Right cardiac atrium (tissue), 5 donors: Measurements from ENCODE around the gene CPA4. TPM values are rescaled to one million over a fixed set of nuclear protein-coding genes. Genes with fewer than 3 reads are reported as not detected.

Experiments used
- ATAC-seq, 2 donors: fragments of 200-7000 bp; cut with Tn5 transposase; one replicate each; pipeline versions ENCODE4 v1.8.0 to v1.9.1; 2020; ENCODE audit warnings: moderate library complexity in 2 of 2, mild to moderate bottlenecking in 1 of 2
- DNase-seq, 3 donors: peaks; one replicate each; pipeline ENCODE4 v3.0.0-alpha.2; 2020
- H3K27ac ChIP-seq: one replicate; pipeline ENCODE4 v1.5.1; 2013; ENCODE audit warnings: mild to moderate bottlenecking, low read length, control low read depth, moderate library complexity
- H3K27me3 ChIP-seq: one replicate; pipeline ENCODE4 v1.6.1; 2013; ENCODE audit not compliant: control insufficient read depth, insufficient read depth
- H3K4me1 ChIP-seq: one replicate; pipeline ENCODE4 v1.6.1; 2013; ENCODE audit warnings: low read length; ENCODE audit not compliant: control insufficient read depth, insufficient read depth
- H3K4me3 ChIP-seq: one replicate; pipeline ENCODE4 v1.5.1; 2013; ENCODE audit warnings: low read length, control low read depth
- H3K9me3 ChIP-seq: one replicate; pipeline ENCODE4 v1.6.1; 2013; ENCODE audit warnings: low read length; ENCODE audit not compliant: control insufficient read depth
- WGBS: extraction: QIAGEN DNeasy Blood & Tissue Kit; methylation state at CpG from one replicate; pipeline ENCODE4 v1.1.7; 2013; 5-methylcytosine and 5-hydroxymethylcytosine counted together
- intact Hi-C, 4 donors: fragments of 100-400 bp; cut with DNase I; formaldehyde crosslinking; loops; one replicate each; pipeline versions ENCODE4 v1.11.0 to v1.14.0; 2022 to 2023
- polyA plus RNA-seq: library from polyadenylated mRNA; stranded (reverse); fragments of 200-250 nt; gene quantifications from one replicate; pipeline ENCODE4 v1.2.3, GENCODE V29; 2013
- total RNA-seq, 4 donors: library from RNA; stranded (reverse); fragmentation: NEBNext Ultra II Directional; extraction: Animal tissue kit (Norgen Biotek cat#: 25700); gene quantifications; one replicate each; pipeline ENCODE4 v1.2.1, GENCODE V29; 2021
- donor health status: healthy with polysubstance abuse.
- donor health status: DM: no; HTN: yes; CAD: no.
- donor health status: DM: no; HTN: no; CAD: no.
- donor health status: DM: no; HTN: yes; CAD: no; lungs with severe emphysema.
- donor health status: DM: yes; HTN: yes; CAD: no.

Gene CPA4
- total and polyA plus RNA-seq, 5 donors = 0.02 to 0.84 (median 0.50) TPM; not detected in 1

DNA sequence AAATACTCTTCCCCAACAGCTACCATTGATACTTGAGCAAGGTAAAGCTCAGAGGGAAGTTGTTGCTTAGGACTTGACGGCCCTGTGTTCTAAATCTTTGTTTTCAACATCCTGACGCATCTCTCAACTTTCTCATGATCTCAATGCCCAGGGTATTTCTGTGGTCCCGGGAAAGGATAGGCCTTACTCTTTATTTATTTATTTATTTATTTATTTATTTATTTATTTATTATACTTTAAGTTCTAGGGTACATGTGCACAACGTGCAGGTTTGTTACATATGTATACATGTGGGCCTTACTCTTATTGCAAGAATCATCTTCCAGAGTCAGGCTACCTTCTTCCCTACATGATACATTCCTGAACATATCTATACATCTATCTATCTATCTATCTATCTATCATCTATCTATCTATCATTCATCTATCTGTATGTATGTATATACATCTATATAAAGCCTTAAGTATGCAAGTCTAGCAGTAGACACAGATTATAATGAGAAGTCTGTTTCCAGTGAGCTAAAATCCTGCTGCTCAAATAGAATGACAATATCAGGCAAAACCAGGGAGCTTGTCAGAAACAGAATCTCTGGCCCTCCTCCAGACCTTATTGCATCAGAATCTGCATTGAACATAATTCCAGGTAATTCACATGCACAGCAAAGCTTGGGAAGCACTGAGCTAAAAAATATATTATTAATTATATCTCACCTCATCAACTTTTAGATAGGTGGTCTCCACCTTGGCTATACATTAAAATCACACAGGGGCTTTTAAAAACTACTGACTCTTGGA lies 39.5 kb downstream of the CPA4 start:
- ATAC-seq (no peak), DNase-seq (no peak)
- 92% methylated on average over 4 of the region's 4 CpGs for WGBS
- H3K27me3 ChIP-seq = no peaks in the 10 kb centered on the region
- intact Hi-C loops = no loop called here
- no peak overlapping the region for H3K4me3 ChIP-seq
- H3K27ac ChIP-seq = no peak overlapping the region
- H3K9me3 ChIP-seq = no peaks in the 10 kb centered on the region
- H3K4me1 ChIP-seq = no peaks in the 10 kb centered on the region

- no peaks in the 10 kb centered on the region for H3K9me3 ChIP-seq
- ATAC-seq = no peak
Measured at GRCh38 chr7:130333832-130334231, 40.9 kb downstream of the CPA4 start.

GRCh38 chr7:130334274-130334673 lies 41.3 kb downstream of the CPA4 start:
- intact Hi-C loops = no loop called here

More at GRCh38 chr7:130333832-130334231, 40.9 kb downstream of the CPA4 start:
- intact Hi-C loops = no loop called here
- no peak overlapping the region for H3K27ac ChIP-seq
- H3K4me3 ChIP-seq = no peak overlapping the region
- H3K27me3 ChIP-seq = no peaks in the 10 kb centered on the region
- WGBS = 59% methylated on average over 2 of the region's 2 CpGs
- DNase-seq = no peak
- no peaks in the 10 kb centered on the region for H3K4me1 ChIP-seq

DNA sequence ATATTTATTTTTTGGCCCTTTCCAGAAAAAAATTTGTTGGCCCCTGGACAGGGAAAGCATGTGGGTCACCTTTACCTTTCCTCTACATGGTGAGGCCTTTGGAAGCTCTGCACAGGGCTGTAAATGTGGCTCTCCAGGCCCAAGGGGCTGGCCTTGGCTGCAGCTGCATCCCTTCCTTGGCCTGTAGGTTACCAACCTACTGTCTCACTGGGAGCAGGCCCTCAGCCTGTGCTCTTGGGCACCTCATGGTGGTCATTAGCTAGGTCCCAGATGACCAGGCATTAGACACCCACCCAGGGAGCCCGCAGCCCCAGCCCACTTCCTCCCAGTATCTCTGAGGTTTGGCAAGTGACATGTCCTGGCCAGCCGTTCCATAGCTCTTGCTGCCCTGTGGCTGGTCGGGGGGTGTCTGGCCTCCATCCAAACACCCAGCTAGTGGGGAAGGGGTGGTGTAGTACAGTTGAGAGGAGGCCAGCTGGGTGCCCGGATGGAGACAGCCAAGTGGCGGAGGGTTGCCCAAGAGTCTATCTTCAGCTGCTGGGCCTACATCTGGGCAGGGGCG lies 44.5 kb downstream of the CPA4 start:
- Histone ChIP-seq H3K9me3 (no peaks in the 10 kb centered on the region), H3K4me1 (no peaks in the 10 kb centered on the region), H3K27ac (no peak overlapping the region), H3K4me3 (no peak overlapping the region), H3K27me3 (no peaks in the 10 kb centered on the region)
- ATAC-seq = peak in 1 of 2 donors; percentile 54
- intact Hi-C loops = no loop called here
- DNase-seq = no peak
- WGBS = 83% methylated on average over 6 of the region's 6 CpGs

More at GRCh38 chr7:130334274-130334673, 41.3 kb downstream of the CPA4 start:
- WGBS = 41% methylated on average over 6 of the region's 6 CpGs
- ATAC-seq = peak; percentile 25 to 70
- Histone ChIP-seq H3K4me3 (no peak overlapping the region), H3K4me1 (no peaks in the 10 kb centered on the region), H3K9me3 (no peaks in the 10 kb centered on the region), H3K27me3 (no peaks in the 10 kb centered on the region), H3K27ac (no peak overlapping the region)
- peak in 2 of 3 donors; percentile 35 to 77 for DNase-seq

DNA sequence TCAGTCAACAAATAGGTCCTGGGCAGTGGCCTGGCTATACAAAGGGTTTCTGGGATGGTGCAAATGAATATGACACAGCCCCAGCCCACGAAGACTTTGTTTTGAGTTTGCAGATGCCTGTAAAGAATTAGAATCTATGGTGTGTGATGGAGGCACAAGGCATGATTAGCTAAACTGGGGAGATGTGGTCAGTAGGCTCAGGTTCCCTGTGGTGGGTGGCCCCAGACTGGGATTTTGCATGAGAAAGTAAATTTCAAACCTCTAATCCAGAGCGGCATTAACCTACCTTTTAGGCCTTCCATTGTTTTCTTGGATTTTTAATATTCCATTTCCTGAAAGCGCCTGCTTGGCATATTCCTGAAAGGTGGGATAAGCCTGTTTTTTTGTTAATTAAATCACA lies 45.3 kb downstream of the CPA4 start:
- DNase-seq (no peak), ATAC-seq (no peak)
- H3K4me1 ChIP-seq = no peaks in the 10 kb centered on the region
- no peaks in the 10 kb centered on the region for H3K9me3 ChIP-seq
- intact Hi-C loops = no loop called here
- no peak overlapping the region for H3K4me3 ChIP-seq
- no peaks in the 10 kb centered on the region for H3K27me3 ChIP-seq
- 88% methylated on average over 3 of the region's 3 CpGs for WGBS
- no peak overlapping the region for H3K27ac ChIP-seq

GRCh38 chr7:130341882-130342281 lies 48.9 kb downstream of the CPA4 start:
- DNase-seq = no peak
- Histone ChIP-seq H3K27me3 (no peaks in the 10 kb centered on the region), H3K4me3 (no peak overlapping the region), H3K9me3 (no peaks in the 10 kb centered on the region), H3K4me1 (no peaks in the 10 kb centered on the region), H3K27ac (no peak overlapping the region)
- no peak for ATAC-seq
- intact Hi-C loops = loop anchor here in 1 of 4 donors (5.0 kb wide), 1 partner anchor 365 kb away; no protein-coding TSS in a partner anchor
- 91% methylated on average over 4 of the region's 4 CpGs for WGBS

DNA sequence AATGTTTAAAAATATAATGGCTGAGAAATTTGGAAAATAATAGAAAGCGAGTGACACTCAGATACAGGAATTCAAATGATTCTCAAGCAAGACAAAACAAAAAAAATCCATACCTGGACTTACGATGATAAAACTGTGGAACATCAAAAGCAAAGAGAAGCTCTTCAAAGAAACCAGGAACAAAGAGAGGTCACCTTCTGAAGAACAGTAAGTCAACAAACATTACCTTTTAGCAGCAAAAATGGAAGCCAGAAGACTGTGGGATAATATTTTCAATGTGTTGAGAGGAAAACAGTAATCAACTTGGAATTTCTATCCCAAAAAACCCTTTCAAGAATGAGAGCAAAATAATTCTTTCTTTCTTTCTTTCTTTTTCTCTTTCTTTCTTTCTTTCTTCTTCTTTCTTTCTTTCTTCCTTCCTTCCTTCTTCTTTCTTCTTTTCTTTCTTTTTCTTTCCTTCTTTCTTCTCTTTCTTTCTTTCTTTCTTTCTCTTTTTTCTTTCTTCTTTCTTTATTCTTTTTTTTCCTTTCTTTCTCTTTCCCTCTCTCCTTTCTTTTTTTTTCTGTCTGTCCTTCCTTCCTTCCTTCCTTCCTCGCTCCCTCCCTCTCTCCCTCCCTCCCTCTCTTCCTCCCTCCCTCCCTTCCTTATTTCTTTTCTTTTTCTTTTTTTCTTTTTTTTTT lies 49.9 kb downstream of the CPA4 start:
- H3K27ac ChIP-seq = no peak overlapping the region
- H3K4me3 ChIP-seq = no peak overlapping the region
- no peak for ATAC-seq
- H3K9me3 ChIP-seq = no peaks in the 10 kb centered on the region
- H3K4me1 ChIP-seq = no peaks in the 10 kb centered on the region
- no peaks in the 10 kb centered on the region for H3K27me3 ChIP-seq
- no peak for DNase-seq
- 94% methylated on average over 3 of the region's 3 CpGs for WGBS
- intact Hi-C loops = loop anchor here in 1 of 4 donors (5.0 kb wide), 1 partner anchor 364 kb away; no protein-coding TSS in a partner anchor

GRCh38 chr7:130344271-130344866 lies 51.4 kb downstream of the CPA4 start, which contains the start of gene CPA5:
CPA5 (plus strand) TSS chr7:130344816; CDS start chr7:130346486, 1,670 bp downstream.
- Histone ChIP-seq H3K4me3 (no peak within 1 kb of the TSS), H3K9me3 (no peaks in the 10 kb centered on the region), H3K27ac (no peak within 1 kb of the TSS), H3K4me1 (no peaks in the 10 kb centered on the region), H3K27me3 (no peaks in the 10 kb centered on the region)
- WGBS = 96% methylated on average over 5 of the region's 5 CpGs
- DNase-seq = no peak
- ATAC-seq = no peak
- intact Hi-C loops = loop anchor here in 1 of 4 donors (5.0 kb wide), 1 partner anchor 363 kb away; no protein-coding TSS in a partner anchor

DNA sequence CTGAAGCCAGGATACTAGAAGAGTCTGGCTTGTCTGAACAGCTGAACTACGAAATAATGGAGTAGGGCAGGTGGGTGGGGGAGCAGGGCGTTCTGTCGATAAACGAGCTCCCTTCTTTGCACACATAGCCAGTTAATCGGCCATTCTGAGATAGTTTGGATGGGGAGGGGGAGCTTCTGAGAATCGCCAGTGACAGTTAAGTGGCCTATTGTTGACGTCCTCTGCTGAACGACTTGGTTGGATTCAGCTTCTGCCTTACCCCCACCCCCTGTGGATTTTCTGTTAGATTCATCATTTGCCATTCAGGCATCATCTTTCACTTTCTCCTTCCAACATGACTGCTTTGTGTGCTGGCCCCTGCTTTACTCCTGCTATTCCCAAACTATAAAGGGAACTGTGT lies 52.2 kb downstream of the CPA4 start:
- intact Hi-C loops = no loop called here
- no peaks in the 10 kb centered on the region for H3K27me3 ChIP-seq
- WGBS = 41% methylated on average over 8 of the region's 8 CpGs
- H3K9me3 ChIP-seq = no peaks in the 10 kb centered on the region
- ATAC-seq (no peak), DNase-seq (no peak)
- H3K27ac ChIP-seq = no peak overlapping the region
- no peak overlapping the region for H3K4me3 ChIP-seq
- no peaks in the 10 kb centered on the region for H3K4me1 ChIP-seq

GRCh38 chr7:130345725-130346124 lies 52.8 kb downstream of the CPA4 start:
- H3K9me3 ChIP-seq = no peaks in the 10 kb centered on the region
- DNase-seq = no peak
- no peak overlapping the region for H3K27ac ChIP-seq
- intact Hi-C loops = no loop called here
- H3K4me3 ChIP-seq = no peak overlapping the region
- H3K27me3 ChIP-seq = no peaks in the 10 kb centered on the region
- no peaks in the 10 kb centered on the region for H3K4me1 ChIP-seq
- ATAC-seq = no peak
- 91% methylated on average over 5 of the region's 5 CpGs for WGBS
